ENCODE data around the gene RABGAP1L. TPM values are rescaled to one million over a fixed set of nuclear protein-coding genes. Genes with fewer than 3 reads are reported as not detected.
"Not testable (repeated sequence)": the region's sequence is repeated elsewhere in the genome, so short reads cannot be mapped to it uniquely, and the experiment has no call there.

The RABGAP1L gene
- total RNA-seq, 2 experiments from 2014 or later: 59.8 to 67.6 TPM

DNA sequence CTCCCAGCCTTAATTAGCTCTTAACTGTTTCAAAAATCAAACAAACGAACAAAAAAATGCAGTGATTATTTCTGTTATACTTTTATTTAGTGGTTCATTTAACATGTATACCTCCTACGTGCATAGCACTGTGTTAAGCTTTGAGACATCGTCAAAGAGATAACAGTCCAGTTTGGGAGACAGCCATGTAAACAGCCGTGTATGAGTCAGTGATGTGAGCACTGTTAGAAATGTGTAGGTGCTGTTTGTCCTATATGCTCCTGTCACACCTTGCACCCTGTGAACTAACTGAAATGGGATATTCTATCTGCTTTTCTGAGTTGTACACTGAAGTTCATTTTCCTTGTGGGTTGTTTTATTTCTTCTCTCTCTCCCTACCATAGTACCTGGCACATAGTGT is 730.7 kb downstream of the RABGAP1L start:
- no peak overlapping the region for H3K4me3 Mint-ChIP-seq
- Histone ChIP-seq H3K36me3 (ENCODE audit: insufficient read depth, low read length) (no peaks in the 10 kb centered on the region), H3K27me3 (ENCODE audit: control insufficient read depth in 1 of 2, insufficient read depth in 2 of 2, low read length in 2 of 2) (no peaks in the 10 kb centered on the region), H3K9me3 (ENCODE audit: control insufficient read depth in 1 of 2, insufficient read depth in 1 of 2, low read length in 2 of 2) (peaks cover 0 to 4% of the 10 kb centered on the region in 2 experiments), H3K4me1 (ENCODE audit: insufficient read depth, low read length) (no peaks in the 10 kb centered on the region), H3K4me3 (ENCODE audit: low read length) (no peak overlapping the region), H3K27ac (ENCODE audit: low read depth in 1 of 2, low read length in 2 of 2) (no peak overlapping the region)
- no peaks in the 10 kb centered on the region for H3K27me3 Mint-ChIP-seq
- DNase-seq: no peak
- peaks cover 11% of the 10 kb centered on the region for H3K4me1 Mint-ChIP-seq (ENCODE audit: low read depth)
- H3K36me3 Mint-ChIP-seq (ENCODE audit: low read depth): peaks cover 21% of the 10 kb centered on the region
- ATAC-seq (ENCODE audit: poor library complexity): no peak
- ChIA-PET CTCF (interaction anchor here (1.0 kb wide), 1 partner anchor 77 kb away, joined by 3 read pairs; no protein-coding TSS in a partner anchor), POLR2A (no interaction called here)
- no peak overlapping the region for H3K27ac Mint-ChIP-seq
- intact Hi-C loops (cut with DNase I, micrococcal nuclease): no loop called here
- H3K9me3 Mint-ChIP-seq: no peaks in the 10 kb centered on the region
- TF ChIP-seq, protein P1, sequence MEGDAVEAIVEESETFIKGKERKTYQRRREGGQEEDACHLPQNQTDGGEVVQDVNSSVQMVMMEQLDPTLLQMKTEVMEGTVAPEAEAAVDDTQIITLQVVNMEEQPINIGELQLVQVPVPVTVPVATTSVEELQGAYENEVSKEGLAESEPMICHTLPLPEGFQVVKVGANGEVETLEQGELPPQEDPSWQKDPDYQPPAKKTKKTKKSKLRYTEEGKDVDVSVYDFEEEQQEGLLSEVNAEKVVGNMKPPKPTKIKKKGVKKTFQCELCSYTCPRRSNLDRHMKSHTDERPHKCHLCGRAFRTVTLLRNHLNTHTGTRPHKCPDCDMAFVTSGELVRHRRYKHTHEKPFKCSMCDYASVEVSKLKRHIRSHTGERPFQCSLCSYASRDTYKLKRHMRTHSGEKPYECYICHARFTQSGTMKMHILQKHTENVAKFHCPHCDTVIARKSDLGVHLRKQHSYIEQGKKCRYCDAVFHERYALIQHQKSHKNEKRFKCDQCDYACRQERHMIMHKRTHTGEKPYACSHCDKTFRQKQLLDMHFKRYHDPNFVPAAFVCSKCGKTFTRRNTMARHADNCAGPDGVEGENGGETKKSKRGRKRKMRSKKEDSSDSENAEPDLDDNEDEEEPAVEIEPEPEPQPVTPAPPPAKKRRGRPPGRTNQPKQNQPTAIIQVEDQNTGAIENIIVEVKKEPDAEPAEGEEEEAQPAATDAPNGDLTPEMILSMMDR (IDR thresholded peaks at IDR 0.05): no peak

DNA sequence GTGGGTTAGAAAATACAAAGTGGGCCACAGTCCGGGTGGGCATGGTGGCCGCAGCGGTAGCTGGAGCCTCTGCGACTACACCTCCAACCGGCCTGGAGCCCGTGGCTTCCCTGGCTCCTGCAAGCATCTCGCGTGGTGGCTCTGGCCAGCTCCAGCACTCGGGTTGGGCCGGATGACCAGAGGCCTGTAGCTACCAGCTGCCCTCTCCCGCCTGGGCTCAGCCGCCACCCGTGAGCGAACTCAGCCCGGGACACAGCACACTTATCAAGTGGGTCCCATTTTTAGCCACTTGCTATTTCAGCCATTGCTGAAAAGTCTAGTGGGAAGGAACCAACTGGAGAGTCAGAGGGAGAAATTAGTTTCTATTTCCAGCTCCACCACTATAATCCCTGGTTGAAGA is 732.7 kb downstream of the RABGAP1L start:
- Histone ChIP-seq H3K4me1 (ENCODE audit: insufficient read depth, low read length) (no peaks in the 10 kb centered on the region), H3K27me3 (ENCODE audit: control insufficient read depth in 1 of 2, insufficient read depth in 2 of 2, low read length in 2 of 2) (no peaks in the 10 kb centered on the region), H3K4me3 (ENCODE audit: low read length) (no peak overlapping the region), H3K36me3 (ENCODE audit: insufficient read depth, low read length) (no peaks in the 10 kb centered on the region), H3K9me3 (ENCODE audit: control insufficient read depth in 1 of 2, insufficient read depth in 1 of 2, low read length in 2 of 2) (peaks cover 0 to 4% of the 10 kb centered on the region in 2 experiments), H3K27ac (ENCODE audit: low read depth in 1 of 2, low read length in 2 of 2) (no peak overlapping the region)
- intact Hi-C loops (cut with DNase I, micrococcal nuclease): no loop called here
- Mint-ChIP-seq H3K27ac (no peak overlapping the region), H3K4me1 (ENCODE audit: low read depth) (peaks cover 11% of the 10 kb centered on the region), H3K36me3 (ENCODE audit: low read depth) (peaks cover 21% of the 10 kb centered on the region), H3K27me3 (no peaks in the 10 kb centered on the region), H3K4me3 (no peak overlapping the region), H3K9me3 (no peaks in the 10 kb centered on the region)
- CTCF ChIA-PET: interaction anchor here (1.6 kb wide), 1 partner anchor 101 kb away, joined by 3 read pairs; no protein-coding TSS in a partner anchor
- ATAC-seq (ENCODE audit: poor library complexity): no peak
- DNase-seq: no peak
- TF ChIP-seq, protein P1 (IDR thresholded peaks at IDR 0.05): no peak
- POLR2A ChIA-PET: no interaction called here

DNA sequence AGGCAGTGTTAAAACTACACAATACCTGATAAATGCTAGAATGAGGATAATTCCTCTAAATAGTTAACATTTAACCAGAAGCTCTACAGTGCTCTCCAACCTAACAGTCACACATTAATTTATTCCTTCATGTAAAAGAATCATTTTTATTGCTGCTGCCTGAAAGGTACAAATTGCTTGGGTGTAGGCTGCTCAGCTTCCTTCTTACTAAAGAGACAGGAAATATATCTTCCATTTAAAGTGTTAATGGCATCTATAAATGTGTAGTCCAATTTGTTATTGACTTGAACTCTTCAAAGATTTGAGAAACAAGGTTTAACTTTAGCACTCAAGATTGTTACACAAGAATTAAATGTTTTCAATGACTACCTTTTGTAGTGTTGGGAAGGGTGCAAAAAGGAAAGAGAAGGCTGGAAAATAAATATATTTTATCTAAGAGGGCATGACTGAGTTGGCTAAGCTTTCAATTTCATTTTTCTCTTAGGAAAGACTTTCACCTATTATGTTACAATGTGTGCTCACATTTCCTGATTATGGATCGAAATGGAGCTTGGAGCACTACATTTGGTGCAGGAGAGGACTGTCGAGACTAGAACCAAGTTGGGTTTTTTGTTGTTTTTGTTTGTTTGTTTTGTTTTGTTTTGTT is 734.9 kb downstream of the RABGAP1L start:
- peak overlapping the region; percentile 38 for H3K27ac Mint-ChIP-seq
- TF ChIP-seq, protein P1 (IDR thresholded peaks at IDR 0.05): no peak

DNA sequence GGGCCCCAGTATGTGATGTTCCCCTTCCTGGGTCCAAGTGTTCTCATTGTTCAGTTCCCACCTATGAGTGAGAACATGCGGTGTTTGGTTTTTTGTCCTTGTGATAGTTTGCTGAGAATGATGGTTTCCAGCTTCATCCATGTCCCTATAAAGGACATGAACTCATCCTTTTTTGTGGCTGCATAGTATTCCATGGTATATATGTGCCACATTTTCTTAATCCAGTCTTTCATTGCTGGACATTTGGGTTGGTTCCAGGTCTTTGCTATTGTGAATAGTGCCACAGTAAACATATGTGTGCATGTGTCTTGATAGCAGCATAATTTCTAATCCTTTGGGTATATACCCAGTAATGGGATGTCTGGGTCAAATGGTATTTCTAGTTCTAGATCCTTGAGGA is 736.3 kb downstream of the RABGAP1L start:
- Mint-ChIP-seq H3K36me3 (ENCODE audit: low read depth) (peaks cover 34% of the 10 kb centered on the region), H3K4me1 (ENCODE audit: low read depth) (peaks cover 11% of the 10 kb centered on the region)
- H3K27me3 ChIP-seq (ENCODE audit: control insufficient read depth in 1 of 2, insufficient read depth in 2 of 2, low read length in 2 of 2); intact Hi-C loops (cut with DNase I, micrococcal nuclease); H3K27ac ChIP-seq (ENCODE audit: low read depth in 1 of 2, low read length in 2 of 2); DNase-seq; H3K9me3 Mint-ChIP-seq; H3K4me3 ChIP-seq (ENCODE audit: low read length); H3K9me3 ChIP-seq (ENCODE audit: control insufficient read depth in 1 of 2, insufficient read depth in 1 of 2, low read length in 2 of 2); H3K4me3 Mint-ChIP-seq; H3K36me3 ChIP-seq (ENCODE audit: insufficient read depth, low read length); H3K27ac Mint-ChIP-seq; POLR2A ChIA-PET; ATAC-seq (ENCODE audit: poor library complexity); H3K4me1 ChIP-seq (ENCODE audit: insufficient read depth, low read length); H3K27me3 Mint-ChIP-seq; CTCF ChIA-PET: not testable (repeated sequence)

More for the DNA sequence above, 734.9 kb downstream of the RABGAP1L start:
- ChIA-PET POLR2A (interaction anchor here (1.1 to 1.7 kb wide), 3 partner anchors 71 to 105 kb away, joined by 4 to 7 read pairs (median 4); partner anchors contain the start of gene CACYBP), CTCF (no interaction called here)
- Histone ChIP-seq H3K27ac (ENCODE audit: low read depth in 1 of 2, low read length in 2 of 2) (no peak overlapping the region), H3K36me3 (ENCODE audit: insufficient read depth, low read length) (no peaks in the 10 kb centered on the region), H3K9me3 (ENCODE audit: control insufficient read depth in 1 of 2, insufficient read depth in 1 of 2, low read length in 2 of 2) (peaks cover 0 to 4% of the 10 kb centered on the region in 2 experiments), H3K27me3 (ENCODE audit: control insufficient read depth in 1 of 2, insufficient read depth in 2 of 2, low read length in 2 of 2) (no peaks in the 10 kb centered on the region), H3K4me1 (ENCODE audit: insufficient read depth, low read length) (no peaks in the 10 kb centered on the region), H3K4me3 (ENCODE audit: low read length) (no peak overlapping the region)
- no peak overlapping the region for H3K4me3 Mint-ChIP-seq
- H3K4me1 Mint-ChIP-seq (ENCODE audit: low read depth): peaks cover 11% of the 10 kb centered on the region
- DNase-seq (no peak), ATAC-seq (ENCODE audit: poor library complexity) (no peak)
- H3K36me3 Mint-ChIP-seq (ENCODE audit: low read depth): peaks cover 26% of the 10 kb centered on the region
- no peaks in the 10 kb centered on the region for H3K9me3 Mint-ChIP-seq
- intact Hi-C loops (cut with DNase I, micrococcal nuclease): no loop called here
- H3K27me3 Mint-ChIP-seq: no peaks in the 10 kb centered on the region

All from CD4-positive, alpha-beta T cell (primary cell).